ENCODE results near the gene TUBB6. TPM values are rescaled to one million over a fixed set of nuclear protein-coding genes. Genes with fewer than 3 reads are reported as not detected.

The TUBB6 gene
- total and polyA plus RNA-seq, 12 donors, result 61.9 to 602 (median 92.1) TPM

- WGBS, 2 donors, result 80 to 87% methylated on average over 9 of the region's 9 CpGs
- no peaks in the 10 kb centered on the region for H3K36me3 ChIP-seq
- peaks cover 0 to 19% (median 0%) of the 10 kb centered on the region in 7 donors for H3K27me3 ChIP-seq
- H3K27ac ChIP-seq, result no peak overlapping the region
- H3K9me3 ChIP-seq, result no peaks in the 10 kb centered on the region
- H3K4me3 ChIP-seq, result no peak overlapping the region
- intact Hi-C loops (cut with DNase I), result no loop called here
- DNase-seq (no peak), ATAC-seq (no peak)
- H3K4me1 ChIP-seq, result peaks cover 9 to 46% (median 30%) of the 10 kb centered on the region in 9 donors
- no peak for TF ChIP-seq CTCF (IDR thresholded peaks at IDR 0.05)
Observed at GRCh38 chr18:12282442-12283039, 25.5 kb upstream of the TUBB6 start.

- intact Hi-C loops (cut with DNase I), result no loop called here
- 56 to 69% methylated on average over 6 of the region's 6 CpGs for WGBS, 2 donors
Observed at GRCh38 chr18:12283256-12283655, 24.8 kb upstream of the TUBB6 start.

GRCh38 chr18:12283666-12284065 is 24.4 kb upstream of the TUBB6 start:
- Histone ChIP-seq H3K9me3 (no peaks in the 10 kb centered on the region), H3K36me3 (no peaks in the 10 kb centered on the region), H3K27me3 (peaks cover 0 to 30% (median 0%) of the 10 kb centered on the region in 7 donors), H3K4me3 (no peak overlapping the region), H3K4me1 (peaks cover 4 to 43% (median 25%) of the 10 kb centered on the region in 9 donors), H3K27ac (no peak overlapping the region)
- WGBS, 2 donors, result 35 to 49% methylated on average over 1 of the region's 1 CpG
- TF ChIP-seq CTCF (IDR thresholded peaks at IDR 0.05), result no peak
- no peak for ATAC-seq
- DNase-seq, result no peak
- intact Hi-C loops (cut with DNase I), result no loop called here

More at GRCh38 chr18:12283256-12283655, 24.8 kb upstream of the TUBB6 start:
- DNase-seq (no peak), ATAC-seq (no peak)
- Histone ChIP-seq H3K27me3 (peaks cover 0 to 26% (median 0%) of the 10 kb centered on the region in 7 donors), H3K9me3 (no peaks in the 10 kb centered on the region), H3K4me3 (no peak overlapping the region), H3K27ac (no peak overlapping the region), H3K36me3 (no peaks in the 10 kb centered on the region), H3K4me1 (peaks cover 5 to 43% (median 25%) of the 10 kb centered on the region in 9 donors)
- TF ChIP-seq CTCF (IDR thresholded peaks at IDR 0.05), result peak in 1 of 9 donors; percentile 16

GRCh38 chr18:12287131-12287681 is 20.8 kb upstream of the TUBB6 start:
- H3K4me1 ChIP-seq, result peaks cover 2 to 33% (median 18%) of the 10 kb centered on the region in 9 donors
- 35 to 44% methylated on average over 37 of the region's 37 CpGs for WGBS, 2 donors
- peak overlapping the region; percentile 28 to 59 (median 48) for H3K4me3 ChIP-seq
- peak overlapping the region in 7 of 10 donors; percentile 44 to 86 (median 79) for H3K27ac ChIP-seq
- intact Hi-C loops (cut with DNase I), result no loop called here
- DNase-seq (no peak), ATAC-seq (peak; percentile 5 to 58 (median 39))
- H3K36me3 ChIP-seq, result no peaks in the 10 kb centered on the region
- peaks cover 0 to 43% (median 4%) of the 10 kb centered on the region in 7 donors for H3K27me3 ChIP-seq
- no peak for TF ChIP-seq CTCF (IDR thresholded peaks at IDR 0.05)
- H3K9me3 ChIP-seq, result no peaks in the 10 kb centered on the region

Data from heart right ventricle (tissue), 16 donors.